GM19043 (cell line): Measurements from ENCODE around the gene PASD1.
"Not testable (repeated sequence)": the region's sequence is repeated elsewhere in the genome, so short reads cannot be mapped to it uniquely, and the experiment has no call there.

Source experiments
- ATAC-seq: cut with Tn5 transposase; IDR thresholded peaks from one replicate; pipeline ENCODE4 v1.9.1; 2021; ENCODE audit warnings: low read depth; ENCODE audit not compliant: unreplicated experiment

The PASD1 gene

GRCh38 chrX:151621422-151621821 lies 57.9 kb downstream of the PASD1 start:
- no peak for ATAC-seq

- no peak for ATAC-seq
Measured at GRCh38 chrX:151624677-151625076, 61.2 kb downstream of the PASD1 start.

- ATAC-seq, result no peak
Measured at GRCh38 chrX:151631822-151632221, 68.3 kb downstream of the PASD1 start.

- ATAC-seq, result no peak
Measured at GRCh38 chrX:151633157-151633556, 69.7 kb downstream of the PASD1 start.

- ATAC-seq, result no peak
Measured at GRCh38 chrX:151634937-151635336, 71.5 kb downstream of the PASD1 start.

- ATAC-seq, result no peak
Measured at GRCh38 chrX:151641564-151641963, 78.1 kb downstream of the PASD1 start.

- no peak for ATAC-seq
Measured at GRCh38 chrX:151675121-151675746, 111.8 kb downstream of the PASD1 start.

GRCh38 chrX:151676196-151676595 lies 112.7 kb downstream of the PASD1 start:
- no peak for ATAC-seq

GRCh38 chrX:151679798-151680402 lies 116.4 kb downstream of the PASD1 start:
- no peak for ATAC-seq

GRCh38 chrX:151680805-151681204 lies 117.3 kb downstream of the PASD1 start:
- peak; percentile 91 for ATAC-seq

GRCh38 chrX:151687635-151688034 lies 124.2 kb downstream of the PASD1 start:
- ATAC-seq, result no peak

- ATAC-seq, result no peak
Measured at GRCh38 chrX:151688695-151689094, 125.2 kb downstream of the PASD1 start.

GRCh38 chrX:151692825-151693224 lies 129.3 kb downstream of the PASD1 start:
- no peak for ATAC-seq

GRCh38 chrX:151694121-151694520 lies 130.6 kb downstream of the PASD1 start:
- ATAC-seq, result no peak

GRCh38 chrX:151694661-151695582 lies 131.4 kb downstream of the PASD1 start, which contains the start of gene PRRG3:
Gene PRRG3 (plus strand): TSS chrX:151695458. CDS start chrX:151698815, 3,357 bp downstream.
- ATAC-seq, result no peak

- no peak for ATAC-seq
Measured at GRCh38 chrX:151695583-151696340, 132.3 kb downstream of the PASD1 start.

- not testable (repeated sequence) for ATAC-seq
Measured at GRCh38 chrX:151697082-151697481, 133.6 kb downstream of the PASD1 start.

GRCh38 chrX:151697522-151697921 lies 134.0 kb downstream of the PASD1 start:
- no peak for ATAC-seq

GRCh38 chrX:151698485-151698884 lies 135.0 kb downstream of the PASD1 start:
- no peak for ATAC-seq

- no peak for ATAC-seq
Measured at GRCh38 chrX:151699746-151700145, 136.3 kb downstream of the PASD1 start.

GRCh38 chrX:151700581-151700980 lies 137.1 kb downstream of the PASD1 start:
- ATAC-seq, result no peak
